22Rv1 (cell line): Measurements from ENCODE around the gene MRPL45.

Source experiments
- ZFX ChIP-seq: fragments of 450-650 bp; IDR thresholded peaks from 2 replicates; pipeline ENCODE4 v1.6.1; 2017; ENCODE audit warnings: antibody characterized with exemption, borderline replicate concordance
- TF ChIP-seq, protein P1 (sequence below): fragments of 450-650 bp; IDR thresholded peaks from 2 replicates; pipeline ENCODE4 v1.5.1; 2017; ENCODE audit warnings: mild to moderate bottlenecking

DNA sequence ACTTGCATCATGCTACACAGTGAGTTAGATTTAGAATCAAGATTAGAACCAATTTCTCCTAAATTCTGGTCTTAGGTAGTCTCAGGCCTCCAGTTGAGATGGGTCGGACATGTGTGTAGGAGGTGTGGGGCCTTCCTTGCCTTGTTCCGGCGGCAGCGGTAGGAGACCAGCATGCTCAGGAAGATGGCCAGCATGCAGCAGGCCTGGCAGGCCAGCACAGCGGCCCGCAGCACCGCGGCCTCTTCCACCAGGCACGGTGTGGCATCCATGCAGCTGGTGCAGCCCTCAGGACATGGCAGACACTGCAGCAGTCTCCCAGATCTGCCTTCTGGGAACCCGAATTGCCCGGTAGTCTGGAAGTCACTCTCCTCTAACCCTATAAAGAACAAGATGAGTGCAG is 39.9 kb downstream of the MRPL45 start:
- TF ChIP-seq, protein P1, sequence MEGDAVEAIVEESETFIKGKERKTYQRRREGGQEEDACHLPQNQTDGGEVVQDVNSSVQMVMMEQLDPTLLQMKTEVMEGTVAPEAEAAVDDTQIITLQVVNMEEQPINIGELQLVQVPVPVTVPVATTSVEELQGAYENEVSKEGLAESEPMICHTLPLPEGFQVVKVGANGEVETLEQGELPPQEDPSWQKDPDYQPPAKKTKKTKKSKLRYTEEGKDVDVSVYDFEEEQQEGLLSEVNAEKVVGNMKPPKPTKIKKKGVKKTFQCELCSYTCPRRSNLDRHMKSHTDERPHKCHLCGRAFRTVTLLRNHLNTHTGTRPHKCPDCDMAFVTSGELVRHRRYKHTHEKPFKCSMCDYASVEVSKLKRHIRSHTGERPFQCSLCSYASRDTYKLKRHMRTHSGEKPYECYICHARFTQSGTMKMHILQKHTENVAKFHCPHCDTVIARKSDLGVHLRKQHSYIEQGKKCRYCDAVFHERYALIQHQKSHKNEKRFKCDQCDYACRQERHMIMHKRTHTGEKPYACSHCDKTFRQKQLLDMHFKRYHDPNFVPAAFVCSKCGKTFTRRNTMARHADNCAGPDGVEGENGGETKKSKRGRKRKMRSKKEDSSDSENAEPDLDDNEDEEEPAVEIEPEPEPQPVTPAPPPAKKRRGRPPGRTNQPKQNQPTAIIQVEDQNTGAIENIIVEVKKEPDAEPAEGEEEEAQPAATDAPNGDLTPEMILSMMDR = no peak
- TF ChIP-seq ZFX = no peak
